GM12878 (cell line): Measurements from ENCODE around the gene RAP1GAP.

ENCODE experiments used
- BACH1 ChIP-seq: fragments of 450-650 bp; IDR thresholded peaks from 2 replicates; pipeline ENCODE4 v1.6.1; 2017; ENCODE audit warnings: mild to moderate bottlenecking, borderline replicate concordance
- CTCF ChIP-seq, 3 experiments: IDR thresholded peaks in 2 of 3; conservative IDR thresholded peaks in 1 of 3; 2 replicates each; pipeline ENCODE4 v1.5.1; 2011; ENCODE audit warnings: low read depth in 3 of 3, low read length in 3 of 3, mild to moderate bottlenecking in 3 of 3, control low read depth in 2 of 3, moderate library complexity in 2 of 3, inconsistent platforms in 1 of 3, mixed read lengths in 1 of 3; ENCODE audit not compliant: control insufficient read depth in 2 of 3, insufficient read depth in 1 of 3; ENCODE audit errors: extremely low read depth in 1 of 3
- JUNB ChIP-seq: IDR thresholded peaks from 2 replicates; pipeline ENCODE4 v1.6.1; 2016; ENCODE audit warnings: antibody characterized with exemption, mild to moderate bottlenecking
- MYC ChIP-seq: IDR thresholded peaks from 2 replicates; pipeline ENCODE4 v1.6.1; 2011; ENCODE audit warnings: mild to moderate bottlenecking, low read length, moderate library complexity, inconsistent platforms; ENCODE audit not compliant: insufficient read depth, insufficient replicate concordance, insufficient read length, severe bottlenecking
- RAD21 ChIP-seq: IDR thresholded peaks from 2 replicates; pipeline ENCODE4 v1.6.1; 2011; ENCODE audit warnings: mild to moderate bottlenecking, low read depth, low read length, moderate library complexity; ENCODE audit not compliant: insufficient read depth
- SIN3A ChIP-seq: IDR thresholded peaks from 2 replicates; pipeline ENCODE4 v1.6.1; 2012; ENCODE audit warnings: low read depth, low read length, improper control_type of control experiment

DNA sequence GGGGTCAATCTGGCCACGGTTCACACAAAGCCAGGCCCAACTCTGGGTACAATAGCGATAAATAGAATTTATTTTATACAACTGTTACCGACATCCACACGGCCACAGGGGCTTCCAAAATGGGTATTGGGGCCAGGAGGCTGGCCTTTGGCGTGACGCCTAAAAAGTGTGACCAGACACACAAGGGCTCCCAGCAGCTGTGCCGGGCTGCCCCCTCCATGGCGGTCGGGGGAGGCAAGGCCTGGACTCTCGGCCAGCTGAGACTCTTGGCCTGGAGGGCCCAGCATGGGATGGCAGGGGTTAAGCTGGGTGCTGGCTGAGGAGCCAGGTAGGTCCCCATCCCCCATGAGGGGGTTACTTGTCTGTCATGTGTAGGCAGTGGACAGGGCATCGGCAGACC lies 73.0 kb downstream of the RAP1GAP start:
- no peak for TF ChIP-seq CTCF (IDR thresholded peaks at IDR 0.05 in 2 of 3, conservative IDR thresholded peaks at IDR 0.05 in 1 of 3; ENCODE audit: control insufficient read depth in 2 of 3, extremely low read depth in 1 of 3, insufficient read depth in 1 of 3, low read depth in 3 of 3, low read length in 3 of 3)
- TF ChIP-seq BACH1 = no peak
- no peak for TF ChIP-seq RAD21
- TF ChIP-seq SIN3A = no peak
- no peak for TF ChIP-seq MYC
- TF ChIP-seq JUNB = no peak
